H1 (cell line): ENCODE results near the gene ZNF483. TPM values are rescaled to one million over a fixed set of nuclear protein-coding genes. Genes with fewer than 3 reads are reported as not detected.

Source experiments
- BACH1 ChIP-seq: IDR thresholded peaks from 2 replicates; pipeline ENCODE4 v1.6.1; 2012; ENCODE audit warnings: low read length, improper control_type of control experiment
- CBX5 ChIP-seq: fragments of 300-800, 300-1000 bp; sonication (generic); IDR thresholded peaks from 2 replicates; pipeline ENCODE4 v1.7.1; 2016; ENCODE audit warnings: antibody characterized with exemption, low read length, low read depth
- EGR1 ChIP-seq: IDR thresholded peaks from 2 replicates; pipeline ENCODE4 v1.6.1; 2011; ENCODE audit warnings: low read depth, low read length, borderline replicate concordance
- EZH2 ChIP-seq: fragments of 200-600 bp; sonication (generic); IDR thresholded peaks from 2 replicates; pipeline ENCODE4 v1.7.1; 2012; ENCODE audit warnings: low read depth, mild to moderate bottlenecking, moderate library complexity, low read length, inconsistent platforms; ENCODE audit not compliant: severe bottlenecking
- GABPA ChIP-seq: IDR thresholded peaks from 2 replicates; pipeline ENCODE4 v1.6.1; 2011; ENCODE audit warnings: mild to moderate bottlenecking, low read length, moderate library complexity, borderline replicate concordance; ENCODE audit not compliant: insufficient read depth
- KDM5A ChIP-seq: fragments of 200-600 bp; IDR thresholded peaks from 2 replicates; pipeline ENCODE4 v1.7.1; 2012; ENCODE audit warnings: mild to moderate bottlenecking, low read length, inconsistent platforms, mixed read lengths
- RBBP5 ChIP-seq: IDR thresholded peaks from 2 replicates; pipeline ENCODE4 v1.7.1; 2012; ENCODE audit warnings: low read depth, mild to moderate bottlenecking, inconsistent platforms, low read length, moderate library complexity, borderline replicate concordance
- SP4 ChIP-seq: IDR thresholded peaks from 2 replicates; pipeline ENCODE4 v1.6.1; 2012; ENCODE audit warnings: low read length, inconsistent platforms
- SUZ12 ChIP-seq: fragments of 200-600 bp; sonication (generic); IDR thresholded peaks from 2 replicates; pipeline ENCODE4 v1.6.1; 2012; ENCODE audit warnings: mild to moderate bottlenecking, inconsistent platforms, low read length, moderate library complexity, mixed read lengths
- TAF1 ChIP-seq: IDR thresholded peaks from 2 replicates; pipeline ENCODE4 v1.6.1; 2011; ENCODE audit warnings: mild to moderate bottlenecking, low read depth, low read length
- ZNF274 ChIP-seq: IDR thresholded peaks from 2 replicates; pipeline ENCODE4 v1.7.0; 2012; ENCODE audit warnings: low read length, borderline replicate concordance; ENCODE audit errors: extremely low read depth
- polyA plus RNA-seq, 7 experiments: library from polyadenylated mRNA; depleted of rRNA in 3 of 7; stranded (reverse) in 5 of 7; unstranded in 2 of 7; fragments of >200 nt in 5 of 7; fragments of 200-250 nt in 2 of 7; gene quantifications; 1 replicate in 5 of 7; 2 replicates in 1 of 7; 4 replicates in 1 of 7; pipeline versions ENCODE4 v1.2.1 to v1.2.3, GENCODE V29; 2011 to 2013; ENCODE audit warnings: missing spikeins in 2 of 7, mixed read lengths in 2 of 7
- total RNA-seq: library from RNA; stranded (reverse); fragmentation: NEBNext Ultra II Directional; extraction: Animal tissue kit (Norgen Biotek cat#: 25700); gene quantifications from 2 replicates; pipeline ENCODE4 v1.2.1, GENCODE V29; 2021
- TF ChIP-seq, protein P1 (sequence below): fragments of 300-600 bp; sonication (generic); IDR thresholded peaks from 2 replicates; pipeline ENCODE4 v1.7.1; 2012; ENCODE audit warnings: low read length, moderate library complexity, mild to moderate bottlenecking, inconsistent platforms; ENCODE audit not compliant: insufficient replicate concordance

The ZNF483 gene
- total and polyA plus RNA-seq, 2 of the 8 experiments (the other 6 are each of a cell fraction or from before 2014, with no cell fraction given), result 4.8 to 83.8 TPM

DNA sequence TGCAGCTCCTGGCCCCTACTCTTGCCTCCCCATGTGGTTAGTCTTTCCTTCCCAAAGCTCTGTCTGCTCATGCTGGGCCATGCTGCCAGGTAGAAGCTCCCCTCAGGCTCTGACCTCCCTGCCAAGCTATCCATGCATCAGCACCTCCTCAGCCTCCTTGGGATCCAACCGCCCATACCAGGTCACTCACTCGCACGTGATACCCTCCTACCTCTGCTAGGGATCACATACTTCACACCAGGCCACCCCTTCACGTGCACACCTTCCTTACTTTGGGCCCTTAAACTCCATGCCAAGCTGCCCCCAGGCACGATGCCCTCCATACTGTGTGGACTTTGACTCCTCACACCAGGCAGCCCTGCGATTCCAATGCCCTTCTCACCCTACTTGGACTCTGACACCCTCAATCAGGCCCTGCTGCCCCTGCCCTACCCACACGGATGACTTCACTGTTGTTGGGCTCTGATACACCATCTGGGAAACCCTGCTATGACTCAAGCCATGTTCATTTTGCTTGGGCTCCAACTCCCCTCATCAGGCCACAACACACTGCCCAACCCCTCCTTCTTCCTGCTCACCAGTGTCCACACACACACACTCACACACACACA lies 34.1 kb downstream of the ZNF483 start (continued):
- TF ChIP-seq, protein P1, sequence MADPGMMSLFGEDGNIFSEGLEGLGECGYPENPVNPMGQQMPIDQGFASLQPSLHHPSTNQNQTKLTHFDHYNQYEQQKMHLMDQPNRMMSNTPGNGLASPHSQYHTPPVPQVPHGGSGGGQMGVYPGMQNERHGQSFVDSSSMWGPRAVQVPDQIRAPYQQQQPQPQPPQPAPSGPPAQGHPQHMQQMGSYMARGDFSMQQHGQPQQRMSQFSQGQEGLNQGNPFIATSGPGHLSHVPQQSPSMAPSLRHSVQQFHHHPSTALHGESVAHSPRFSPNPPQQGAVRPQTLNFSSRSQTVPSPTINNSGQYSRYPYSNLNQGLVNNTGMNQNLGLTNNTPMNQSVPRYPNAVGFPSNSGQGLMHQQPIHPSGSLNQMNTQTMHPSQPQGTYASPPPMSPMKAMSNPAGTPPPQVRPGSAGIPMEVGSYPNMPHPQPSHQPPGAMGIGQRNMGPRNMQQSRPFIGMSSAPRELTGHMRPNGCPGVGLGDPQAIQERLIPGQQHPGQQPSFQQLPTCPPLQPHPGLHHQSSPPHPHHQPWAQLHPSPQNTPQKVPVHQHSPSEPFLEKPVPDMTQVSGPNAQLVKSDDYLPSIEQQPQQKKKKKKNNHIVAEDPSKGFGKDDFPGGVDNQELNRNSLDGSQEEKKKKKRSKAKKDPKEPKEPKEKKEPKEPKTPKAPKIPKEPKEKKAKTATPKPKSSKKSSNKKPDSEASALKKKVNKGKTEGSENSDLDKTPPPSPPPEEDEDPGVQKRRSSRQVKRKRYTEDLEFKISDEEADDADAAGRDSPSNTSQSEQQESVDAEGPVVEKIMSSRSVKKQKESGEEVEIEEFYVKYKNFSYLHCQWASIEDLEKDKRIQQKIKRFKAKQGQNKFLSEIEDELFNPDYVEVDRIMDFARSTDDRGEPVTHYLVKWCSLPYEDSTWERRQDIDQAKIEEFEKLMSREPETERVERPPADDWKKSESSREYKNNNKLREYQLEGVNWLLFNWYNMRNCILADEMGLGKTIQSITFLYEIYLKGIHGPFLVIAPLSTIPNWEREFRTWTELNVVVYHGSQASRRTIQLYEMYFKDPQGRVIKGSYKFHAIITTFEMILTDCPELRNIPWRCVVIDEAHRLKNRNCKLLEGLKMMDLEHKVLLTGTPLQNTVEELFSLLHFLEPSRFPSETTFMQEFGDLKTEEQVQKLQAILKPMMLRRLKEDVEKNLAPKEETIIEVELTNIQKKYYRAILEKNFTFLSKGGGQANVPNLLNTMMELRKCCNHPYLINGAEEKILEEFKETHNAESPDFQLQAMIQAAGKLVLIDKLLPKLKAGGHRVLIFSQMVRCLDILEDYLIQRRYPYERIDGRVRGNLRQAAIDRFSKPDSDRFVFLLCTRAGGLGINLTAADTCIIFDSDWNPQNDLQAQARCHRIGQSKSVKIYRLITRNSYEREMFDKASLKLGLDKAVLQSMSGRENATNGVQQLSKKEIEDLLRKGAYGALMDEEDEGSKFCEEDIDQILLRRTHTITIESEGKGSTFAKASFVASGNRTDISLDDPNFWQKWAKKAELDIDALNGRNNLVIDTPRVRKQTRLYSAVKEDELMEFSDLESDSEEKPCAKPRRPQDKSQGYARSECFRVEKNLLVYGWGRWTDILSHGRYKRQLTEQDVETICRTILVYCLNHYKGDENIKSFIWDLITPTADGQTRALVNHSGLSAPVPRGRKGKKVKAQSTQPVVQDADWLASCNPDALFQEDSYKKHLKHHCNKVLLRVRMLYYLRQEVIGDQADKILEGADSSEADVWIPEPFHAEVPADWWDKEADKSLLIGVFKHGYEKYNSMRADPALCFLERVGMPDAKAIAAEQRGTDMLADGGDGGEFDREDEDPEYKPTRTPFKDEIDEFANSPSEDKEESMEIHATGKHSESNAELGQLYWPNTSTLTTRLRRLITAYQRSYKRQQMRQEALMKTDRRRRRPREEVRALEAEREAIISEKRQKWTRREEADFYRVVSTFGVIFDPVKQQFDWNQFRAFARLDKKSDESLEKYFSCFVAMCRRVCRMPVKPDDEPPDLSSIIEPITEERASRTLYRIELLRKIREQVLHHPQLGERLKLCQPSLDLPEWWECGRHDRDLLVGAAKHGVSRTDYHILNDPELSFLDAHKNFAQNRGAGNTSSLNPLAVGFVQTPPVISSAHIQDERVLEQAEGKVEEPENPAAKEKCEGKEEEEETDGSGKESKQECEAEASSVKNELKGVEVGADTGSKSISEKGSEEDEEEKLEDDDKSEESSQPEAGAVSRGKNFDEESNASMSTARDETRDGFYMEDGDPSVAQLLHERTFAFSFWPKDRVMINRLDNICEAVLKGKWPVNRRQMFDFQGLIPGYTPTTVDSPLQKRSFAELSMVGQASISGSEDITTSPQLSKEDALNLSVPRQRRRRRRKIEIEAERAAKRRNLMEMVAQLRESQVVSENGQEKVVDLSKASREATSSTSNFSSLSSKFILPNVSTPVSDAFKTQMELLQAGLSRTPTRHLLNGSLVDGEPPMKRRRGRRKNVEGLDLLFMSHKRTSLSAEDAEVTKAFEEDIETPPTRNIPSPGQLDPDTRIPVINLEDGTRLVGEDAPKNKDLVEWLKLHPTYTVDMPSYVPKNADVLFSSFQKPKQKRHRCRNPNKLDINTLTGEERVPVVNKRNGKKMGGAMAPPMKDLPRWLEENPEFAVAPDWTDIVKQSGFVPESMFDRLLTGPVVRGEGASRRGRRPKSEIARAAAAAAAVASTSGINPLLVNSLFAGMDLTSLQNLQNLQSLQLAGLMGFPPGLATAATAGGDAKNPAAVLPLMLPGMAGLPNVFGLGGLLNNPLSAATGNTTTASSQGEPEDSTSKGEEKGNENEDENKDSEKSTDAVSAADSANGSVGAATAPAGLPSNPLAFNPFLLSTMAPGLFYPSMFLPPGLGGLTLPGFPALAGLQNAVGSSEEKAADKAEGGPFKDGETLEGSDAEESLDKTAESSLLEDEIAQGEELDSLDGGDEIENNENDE, result no peak
- TF ChIP-seq EGR1, result no peak
- TF ChIP-seq SP4, result no peak
- TF ChIP-seq CBX5, result no peak
- TF ChIP-seq RBBP5, result no peak
- TF ChIP-seq KDM5A, result no peak
- TF ChIP-seq SUZ12, result no peak
- no peak for TF ChIP-seq GABPA
- no peak for TF ChIP-seq TAF1
- no peak for TF ChIP-seq ZNF274
- TF ChIP-seq EZH2, result no peak
- TF ChIP-seq BACH1, result no peak
